NCI-H146 treated with DMSO at 0.1 percent for 48 hours (cell line): ENCODE data around the gene XPO5.

Experiments used
- DNase-seq: peaks from one replicate; lab custom pipeline; 2025; ENCODE audit not compliant: unreplicated experiment; lab: John Stamatoyannopoulos, UW

XPO5 gene

GRCh38 chr6:43472515-43472914 lies 103.3 kb downstream of the XPO5 start:
- no peak for DNase-seq
